HG02870 (cell line): ENCODE results near the gene C1QTNF12.

Experiments
- ATAC-seq: cut with Tn5 transposase; IDR thresholded peaks from one replicate; pipeline ENCODE4 v1.9.1; 2021; ENCODE audit warnings: mild to moderate bottlenecking, moderate library complexity; ENCODE audit not compliant: unreplicated experiment

Gene C1QTNF12

GRCh38 chr1:1229770-1230169 lies 16.8 kb downstream of the C1QTNF12 start:
- no peak for ATAC-seq

GRCh38 chr1:1228596-1229321 lies 17.8 kb downstream of the C1QTNF12 start:
- ATAC-seq = no peak

GRCh38 chr1:1228187-1228586 lies 18.3 kb downstream of the C1QTNF12 start:
- no peak for ATAC-seq

- no peak for ATAC-seq
These were observed 19.1 kb downstream of the C1QTNF12 start for GRCh38 chr1:1227386-1227785.

GRCh38 chr1:1226566-1227362 lies 19.8 kb downstream of the C1QTNF12 start:
- ATAC-seq = no peak

- no peak for ATAC-seq
These were observed 20.6 kb downstream of the C1QTNF12 start for GRCh38 chr1:1225913-1226312.

- ATAC-seq = no peak
These were observed 21.2 kb downstream of the C1QTNF12 start for GRCh38 chr1:1225238-1225845.

- no peak for ATAC-seq
These were observed 22.6 kb downstream of the C1QTNF12 start for GRCh38 chr1:1223891-1224290.

- no peak for ATAC-seq
These were observed 23.2 kb downstream of the C1QTNF12 start for GRCh38 chr1:1223321-1223720.

GRCh38 chr1:1222575-1223225 lies 23.8 kb downstream of the C1QTNF12 start:
- no peak for ATAC-seq

- ATAC-seq = no peak
These were observed 24.5 kb downstream of the C1QTNF12 start for GRCh38 chr1:1221887-1222574.

GRCh38 chr1:1220197-1220596 lies 26.3 kb downstream of the C1QTNF12 start:
- no peak for ATAC-seq

GRCh38 chr1:1219341-1219740 lies 27.2 kb downstream of the C1QTNF12 start:
- ATAC-seq = no peak

GRCh38 chr1:1218524-1219200 lies 27.9 kb downstream of the C1QTNF12 start:
- ATAC-seq = no peak

- ATAC-seq = no peak
These were observed 28.6 kb downstream of the C1QTNF12 start for GRCh38 chr1:1217621-1218523.

- ATAC-seq = no peak
These were observed 29.5 kb downstream of the C1QTNF12 start for GRCh38 chr1:1216770-1217620.

- no peak for ATAC-seq
These were observed 30.5 kb downstream of the C1QTNF12 start for GRCh38 chr1:1215881-1216605.
